MM.1S (cell line): Measurements from ENCODE around the gene MAPKAP1.

Source experiments
- CTCF ChIP-seq: fragments of 300-600 bp; sonication (generic); IDR thresholded peaks from 2 replicates; pipeline ENCODE4 v1.5.1; 2016; ENCODE audit warnings: antibody characterized with exemption, low read length, mixed read lengths
- EZH2 ChIP-seq: fragments of 300-600 bp; sonication (generic); optimal IDR thresholded peaks from 2 replicates; pipeline ENCODE3; 2017; ENCODE audit warnings: low read depth, mild to moderate bottlenecking, antibody characterized with exemption, low read length, mixed read lengths
- EZH2phosphoT487 ChIP-seq: fragments of 300-600 bp; sonication (generic); IDR thresholded peaks from 2 replicates; pipeline ENCODE4 v1.6.1; 2018; ENCODE audit warnings: antibody characterized with exemption, low read length

- TF ChIP-seq EZH2 (no peak), CTCF (no peak), EZH2phosphoT487 (no peak)
Measured at GRCh38 chr9:125696106-125696647, 10.8 kb downstream of the MAPKAP1 start.
